Activated T-helper 1 cell treated with anti-CD3 and anti-CD28 coated beads, Interleukin-2, amount 50 U/mL, for 16 hours (primary cell): ENCODE results near the gene TMEM86B.
"Not testable (repeated sequence)": the region's sequence is repeated elsewhere in the genome, so short reads cannot be mapped to it uniquely, and the experiment has no call there.

ENCODE experiments used
- DNase-seq, 2 donors: peaks; one replicate each; pipeline ENCODE4 v3.0.0-alpha.2; 2020; ENCODE audit warnings: low read depth in 1 of 2, low spot score in 1 of 2

TMEM86B gene

DNA sequence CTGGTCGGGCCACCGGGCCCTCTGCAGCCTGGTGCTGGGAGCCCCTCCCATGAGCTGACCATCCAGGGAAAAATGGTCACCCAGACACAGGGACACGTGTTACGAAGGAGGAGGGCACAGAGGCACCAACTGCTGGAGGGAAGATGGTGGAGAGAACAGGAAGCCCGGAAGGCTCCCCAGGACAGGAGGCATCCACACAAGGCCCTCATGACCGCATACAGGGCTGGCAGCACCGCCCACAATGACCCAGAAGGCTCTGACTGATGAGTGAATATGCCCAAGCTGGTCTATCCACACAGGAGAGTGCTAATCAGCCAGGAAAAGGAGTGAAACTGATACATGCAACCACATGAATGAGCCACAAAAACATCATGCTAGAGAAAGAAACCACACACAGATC lies 14.0 kb upstream of the TMEM86B start:
- no peak for DNase-seq

DNA sequence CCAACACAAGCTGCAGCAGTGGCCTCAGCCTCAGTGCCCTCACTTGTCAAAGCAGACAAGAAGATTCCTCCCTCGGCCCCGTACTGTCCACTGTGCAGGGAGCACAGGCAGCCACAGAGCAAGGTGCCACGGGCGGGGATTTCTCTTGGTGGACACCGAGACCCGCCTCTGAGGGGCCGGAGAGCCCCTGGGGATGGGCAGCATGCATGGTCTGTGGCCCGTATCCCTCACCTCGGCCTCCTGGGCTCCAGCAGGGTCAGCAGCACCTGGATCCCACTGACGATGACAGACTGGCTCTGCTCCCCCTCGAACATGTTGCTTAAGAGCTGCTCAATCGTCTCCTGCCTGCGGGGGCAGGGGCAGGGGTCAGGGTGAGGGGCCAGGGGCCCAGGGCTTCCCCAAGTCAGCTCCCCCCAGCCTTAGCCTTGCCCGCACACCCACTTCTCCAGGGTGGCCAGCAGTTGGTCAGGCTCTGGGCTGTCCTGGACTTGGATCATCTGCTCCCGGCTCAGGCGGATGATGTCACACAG lies 13.4 kb upstream of the TMEM86B start:
- no peak for DNase-seq

DNA sequence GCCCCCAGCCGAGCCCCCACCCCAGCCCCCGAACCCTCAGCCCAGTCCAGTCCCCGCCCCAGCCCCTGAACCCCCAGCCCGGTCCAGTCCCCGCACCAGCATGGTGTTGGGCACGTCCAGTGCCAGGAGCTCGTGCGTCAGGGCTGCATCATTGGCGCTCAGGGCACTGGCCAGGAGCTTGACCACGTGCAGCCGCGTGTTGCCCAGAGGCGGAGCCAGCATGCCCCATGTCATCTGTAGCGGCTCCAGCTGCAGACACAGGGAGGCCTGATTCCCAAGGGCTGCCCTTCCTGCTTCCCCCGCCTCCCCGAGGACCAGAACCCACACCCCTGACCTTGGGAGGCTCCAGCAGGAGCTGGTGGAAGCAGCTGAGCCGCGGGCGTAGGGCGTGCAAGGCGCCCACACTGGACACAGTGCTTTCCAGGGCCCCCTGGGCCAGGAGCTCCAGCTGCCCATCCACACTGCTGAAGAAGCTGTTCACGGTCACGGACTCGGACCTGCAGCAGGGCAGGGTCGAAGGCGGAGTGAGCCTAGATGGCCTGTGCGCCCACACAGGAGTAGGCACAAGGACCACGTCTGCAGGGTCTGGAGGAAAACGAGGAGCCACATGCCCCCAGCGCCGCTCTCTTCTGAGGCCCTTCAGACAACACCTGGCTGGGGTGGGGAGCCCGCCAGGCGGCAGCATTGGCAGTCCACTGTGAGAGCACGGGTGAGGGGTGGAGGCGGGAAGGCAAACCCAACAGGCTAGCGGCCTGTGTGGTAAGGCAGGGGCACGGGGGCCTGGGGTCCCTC lies 12.8 kb upstream of the TMEM86B start:
- DNase-seq: no peak

DNA sequence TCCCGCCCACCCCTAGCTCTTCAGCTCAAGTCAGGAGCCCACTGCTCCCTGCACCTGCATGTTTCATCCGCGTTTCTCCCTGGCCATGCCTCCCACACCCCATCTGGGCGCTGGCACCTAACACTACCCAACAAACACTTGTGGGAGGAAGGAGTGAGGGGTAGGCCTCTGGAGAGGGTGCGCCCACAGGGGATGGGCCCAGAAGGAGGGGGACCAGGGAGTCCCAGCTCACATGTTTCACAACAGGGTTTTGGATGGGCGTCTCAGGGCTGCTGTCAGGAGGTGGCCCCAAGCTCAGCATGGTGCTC lies 12.1 kb upstream of the TMEM86B start:
- DNase-seq: no peak

DNA sequence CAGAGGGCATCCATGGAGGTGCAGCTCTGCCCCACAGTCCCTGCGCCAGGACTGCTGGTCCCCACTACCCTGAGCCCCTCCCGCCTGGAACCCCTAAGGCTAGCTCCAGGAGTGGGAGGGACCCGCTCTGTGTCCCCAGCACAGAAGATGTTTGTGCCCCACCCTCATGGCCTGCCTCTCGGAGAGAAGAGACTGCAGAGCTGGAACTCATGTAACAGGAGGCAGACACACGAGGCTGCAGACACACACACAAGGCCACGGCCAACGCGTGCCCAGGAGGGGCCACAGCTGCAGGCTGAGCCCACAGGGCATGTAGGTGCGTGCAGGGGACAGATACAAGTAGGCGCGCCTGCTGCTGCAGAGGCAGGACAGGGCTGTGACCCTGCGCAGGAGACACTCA lies 10.4 kb upstream of the TMEM86B start:
- DNase-seq: no peak

DNA sequence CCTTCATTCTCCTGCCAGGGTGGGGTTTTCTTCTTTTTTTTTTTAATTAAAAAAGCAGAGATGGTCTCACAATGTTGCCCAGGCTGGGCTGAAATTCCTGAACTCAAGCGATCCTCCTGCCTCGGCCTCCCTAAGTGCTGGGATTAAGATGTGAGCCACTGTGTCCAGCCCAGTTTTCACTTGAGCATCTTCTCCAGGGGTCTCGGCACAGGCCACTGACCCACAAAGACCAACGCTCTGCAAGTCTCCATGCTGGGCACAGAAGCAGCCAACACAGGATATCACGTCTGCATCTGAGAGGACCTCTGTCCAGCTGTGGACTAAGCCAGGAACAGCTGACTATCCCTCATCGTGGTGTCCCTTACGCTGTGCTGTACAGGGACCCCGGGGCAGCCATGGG lies 9.5 kb upstream of the TMEM86B start:
- no peak for DNase-seq

DNA sequence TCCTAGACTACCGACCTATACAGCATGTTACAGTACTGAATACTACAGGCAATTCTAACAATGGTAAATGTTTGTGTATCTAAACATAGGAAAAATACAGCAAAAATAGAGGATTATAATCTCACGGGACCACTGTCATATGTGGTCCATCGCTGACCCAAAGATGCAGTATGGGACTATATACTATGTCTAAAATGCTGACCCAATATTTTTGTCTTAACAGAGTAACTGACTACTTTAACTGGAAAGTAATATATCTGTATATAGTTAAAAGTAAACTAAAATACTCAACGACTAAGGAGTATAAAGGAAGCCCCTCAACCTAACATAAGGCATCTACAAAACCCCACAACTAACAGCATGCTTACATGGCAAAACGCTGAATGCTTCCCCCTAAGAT lies 4.4 kb upstream of the TMEM86B start:
- DNase-seq: no peak

DNA sequence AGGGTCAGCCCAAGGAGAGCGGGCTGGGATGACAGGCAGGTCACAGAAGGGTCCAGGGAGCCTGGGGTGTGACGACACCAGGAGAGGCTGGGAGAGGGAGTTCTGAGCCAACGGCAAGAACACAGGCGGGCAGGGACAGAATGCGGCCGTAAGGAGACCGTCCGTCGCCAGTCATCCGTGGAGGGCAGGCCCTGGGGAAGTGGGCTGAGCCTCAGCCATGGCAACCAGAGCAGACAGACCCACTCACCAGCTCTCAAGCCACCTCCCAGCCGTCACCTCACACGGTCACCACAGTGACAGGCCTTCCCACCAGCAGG lies 3.7 kb upstream of the TMEM86B start:
- no peak for DNase-seq

DNA sequence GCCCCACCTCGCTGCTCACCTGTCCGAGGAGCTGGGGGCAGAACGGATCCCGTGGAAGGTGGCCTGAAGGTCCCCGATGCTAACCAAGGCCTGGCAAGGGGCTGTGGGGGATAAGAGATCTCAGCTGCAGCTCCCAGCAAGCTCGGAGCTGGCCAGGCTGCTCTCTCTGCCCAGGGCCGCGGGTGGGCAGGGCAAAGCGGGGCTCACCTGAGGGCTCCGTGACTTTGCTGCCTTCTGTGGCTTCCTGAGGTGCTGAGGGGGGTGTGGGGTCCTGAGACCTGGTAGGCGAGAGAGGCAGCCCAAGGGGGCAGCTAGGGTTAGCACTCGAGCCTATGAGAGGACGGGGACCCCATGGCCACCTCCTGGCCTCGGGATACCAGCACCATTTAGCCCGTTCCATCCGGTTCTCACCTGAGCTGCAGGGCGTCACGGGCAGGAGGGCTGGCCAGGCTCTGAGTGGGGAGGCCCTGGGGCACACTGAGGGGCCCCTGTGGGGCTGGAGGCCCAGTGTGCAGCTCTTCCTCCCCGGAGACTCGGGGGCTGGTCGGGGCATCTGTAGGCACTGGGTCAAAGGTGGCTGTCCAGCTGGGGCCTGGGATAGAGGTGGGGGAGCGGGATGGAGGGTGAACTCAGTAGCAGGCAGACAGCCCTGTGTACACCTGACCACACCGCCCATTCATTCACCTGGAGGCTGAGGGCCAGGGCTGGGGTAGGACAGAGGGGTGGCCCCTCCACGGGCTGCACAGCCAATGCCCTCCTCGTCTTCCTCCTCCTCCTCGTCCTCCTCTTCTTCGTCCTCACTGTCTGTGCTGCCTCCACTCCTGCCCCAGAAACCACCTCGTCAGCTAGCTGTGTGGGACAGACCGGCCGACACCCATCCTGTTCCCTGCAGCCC lies 3.1 kb upstream of the TMEM86B start:
- DNase-seq: no peak

DNA sequence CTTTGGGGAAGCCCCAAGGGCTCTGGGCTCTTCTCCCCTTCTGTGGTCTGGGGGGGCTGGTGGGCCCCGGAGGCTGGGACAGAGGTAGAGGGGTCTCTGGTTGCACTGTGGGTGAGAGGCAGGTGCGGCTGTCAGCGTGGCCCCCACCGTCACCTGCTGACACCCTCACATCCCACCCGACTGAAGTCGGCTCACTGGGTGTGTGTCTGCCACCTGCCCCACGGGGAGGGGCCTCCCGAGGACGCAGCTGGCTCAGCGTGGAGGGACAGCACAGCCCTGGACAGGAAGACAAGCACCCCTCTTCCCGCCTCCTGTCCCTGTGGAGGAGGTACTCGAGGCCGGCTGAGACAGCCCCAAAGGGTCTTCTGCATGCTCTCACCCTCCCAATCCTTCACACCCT lies 2.2 kb upstream of the TMEM86B start:
- DNase-seq: no peak

DNA sequence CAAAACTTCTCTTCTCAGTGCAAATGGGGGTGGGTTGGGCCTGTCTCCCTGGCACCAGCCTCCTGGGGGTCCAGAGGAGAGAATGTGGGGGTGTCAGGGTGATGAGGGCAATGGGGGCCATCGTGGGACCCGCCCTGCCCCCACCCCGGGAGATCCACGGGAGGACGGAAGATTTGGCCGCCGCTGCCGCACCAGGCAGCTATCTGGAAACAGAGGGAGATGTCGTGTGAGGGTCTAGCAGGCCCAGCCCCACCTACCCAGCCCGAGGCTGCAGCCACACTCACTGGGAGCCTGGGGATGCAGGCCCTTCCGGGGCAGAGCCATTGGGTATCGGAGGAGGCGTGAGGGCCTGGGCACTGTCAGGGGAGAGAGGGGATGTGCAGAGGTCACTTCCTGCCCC lies 1.8 kb upstream of the TMEM86B start:
- no peak for DNase-seq

DNA sequence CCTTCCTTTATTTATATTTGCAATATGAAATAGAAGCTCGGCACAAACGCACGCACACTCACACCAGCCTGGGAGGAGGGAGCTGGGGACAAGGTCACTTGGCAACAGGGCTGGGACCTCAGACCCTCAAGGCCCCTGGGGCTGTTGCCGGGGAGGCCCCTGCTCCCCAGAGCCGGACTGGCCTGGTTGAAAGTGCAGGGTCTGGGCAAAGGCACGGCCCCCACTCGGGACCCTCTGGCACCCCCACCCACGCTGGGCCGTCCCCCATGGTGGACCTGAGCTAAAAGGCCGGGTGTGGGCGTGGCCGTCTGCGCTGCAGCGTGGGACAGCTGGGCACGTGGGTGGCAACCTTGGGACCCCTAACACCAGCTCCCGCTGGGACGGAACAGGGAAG lies 1.2 kb upstream of the TMEM86B start:
- DNase-seq: no peak

DNA sequence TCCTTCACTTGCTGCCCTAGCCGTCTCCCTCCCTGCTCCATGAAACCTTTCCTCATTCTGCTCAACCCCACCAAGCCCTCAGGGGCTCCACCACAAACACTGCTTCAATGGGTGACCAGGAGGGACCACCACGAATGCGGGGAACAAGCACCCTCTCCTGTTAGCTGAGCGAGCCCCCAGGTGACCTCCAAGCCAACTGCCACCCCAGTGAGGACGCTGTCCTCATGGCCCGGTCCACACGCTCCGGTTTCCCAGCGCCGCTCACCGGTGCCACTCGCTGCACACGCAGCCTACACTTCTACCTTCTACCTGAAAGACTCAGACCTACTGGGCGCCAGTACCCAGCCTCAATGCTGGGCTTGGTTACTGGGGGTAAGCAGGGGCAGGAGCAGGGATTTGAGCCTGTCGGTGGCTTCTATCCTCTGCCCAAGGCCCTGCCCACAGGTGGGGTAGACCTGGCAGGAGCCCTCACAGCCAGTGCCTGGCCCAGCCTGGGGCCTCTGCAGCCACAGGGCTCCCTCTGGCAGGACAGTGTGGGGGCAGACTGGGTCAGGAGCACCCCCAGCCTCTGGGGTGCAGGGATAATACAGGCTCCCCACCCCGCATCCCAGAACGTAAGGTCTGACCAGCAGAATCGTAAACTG lies 704 bp upstream of the TMEM86B start:
- no peak for DNase-seq

DNA sequence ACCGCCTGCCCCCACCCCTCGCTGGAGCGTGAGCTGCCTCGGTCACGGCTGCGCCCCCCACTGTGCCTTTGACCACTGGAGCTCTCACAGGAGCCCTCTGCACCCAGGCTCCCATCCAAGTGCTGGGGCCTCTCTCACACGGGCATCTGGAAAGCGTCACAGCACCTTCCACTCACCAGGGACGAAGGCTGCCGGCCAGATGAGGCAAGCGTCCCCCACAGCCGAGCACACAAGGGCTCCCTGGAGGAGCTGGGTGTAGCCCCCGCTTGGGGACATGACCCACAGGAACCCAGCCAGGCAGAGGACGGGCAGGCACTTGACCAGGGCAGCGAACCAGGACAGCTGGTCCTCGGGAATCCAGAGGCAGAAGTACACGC lies 560 bp downstream of the TMEM86B start:
- no peak for DNase-seq

DNA sequence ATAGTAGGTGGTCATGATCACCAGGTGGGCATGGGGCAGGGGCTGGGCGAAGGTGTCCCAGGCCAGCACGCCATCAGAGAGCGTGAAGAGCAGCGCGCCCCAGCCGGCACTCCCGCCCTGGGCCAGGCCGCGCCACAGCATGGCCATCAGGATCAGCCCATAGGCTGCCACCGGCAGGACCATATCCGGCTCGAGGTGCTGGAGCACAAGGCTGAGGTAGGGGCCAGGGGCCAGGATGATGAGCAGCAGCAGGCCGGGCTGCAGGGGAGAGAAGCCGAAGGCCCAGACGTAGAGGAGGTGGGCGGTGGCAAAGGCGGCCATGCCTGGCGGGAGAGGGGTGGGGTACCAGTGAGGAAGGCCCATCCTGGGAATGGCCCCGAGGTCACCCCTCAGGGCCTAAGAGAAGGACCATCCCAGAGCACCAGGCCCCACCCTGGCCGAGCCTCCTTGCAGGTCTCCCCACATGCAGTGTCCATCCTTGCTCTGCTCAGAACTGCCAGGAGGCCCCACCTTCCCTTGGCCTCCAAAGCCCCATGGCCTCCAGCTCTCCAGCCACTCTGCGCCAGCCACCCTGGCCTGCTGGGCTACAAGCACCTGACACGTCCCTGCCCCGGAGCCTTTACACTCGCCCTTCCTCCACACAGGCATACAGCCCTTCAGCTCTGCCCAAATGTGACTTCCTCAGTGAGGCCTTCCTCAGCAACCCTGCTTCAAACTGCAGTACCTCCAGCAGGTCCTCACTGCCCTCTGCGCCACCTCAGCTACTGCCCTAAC lies 1.1 kb downstream of the TMEM86B start:
- no peak for DNase-seq

DNA sequence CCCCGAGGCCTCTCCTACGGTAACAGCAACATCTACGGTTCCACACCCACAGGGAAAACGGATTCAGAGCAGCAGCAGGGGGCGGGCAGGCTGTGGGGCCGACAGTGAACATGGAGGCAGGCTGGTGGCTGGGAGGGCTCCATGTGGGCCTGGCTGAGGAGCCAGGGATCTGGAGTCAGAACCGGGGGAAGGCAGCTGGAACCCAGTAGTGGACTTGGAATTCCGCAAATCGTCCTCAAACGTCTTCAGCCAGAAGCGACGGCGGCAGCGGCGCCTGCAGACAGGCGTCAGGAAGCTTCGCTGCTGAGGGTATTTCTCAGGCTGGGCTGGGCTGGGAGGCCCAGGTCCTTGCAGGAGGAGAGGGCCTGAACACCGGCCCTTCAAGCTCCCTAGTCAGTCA lies 1.8 kb downstream of the TMEM86B start:
- DNase-seq: no peak

DNA sequence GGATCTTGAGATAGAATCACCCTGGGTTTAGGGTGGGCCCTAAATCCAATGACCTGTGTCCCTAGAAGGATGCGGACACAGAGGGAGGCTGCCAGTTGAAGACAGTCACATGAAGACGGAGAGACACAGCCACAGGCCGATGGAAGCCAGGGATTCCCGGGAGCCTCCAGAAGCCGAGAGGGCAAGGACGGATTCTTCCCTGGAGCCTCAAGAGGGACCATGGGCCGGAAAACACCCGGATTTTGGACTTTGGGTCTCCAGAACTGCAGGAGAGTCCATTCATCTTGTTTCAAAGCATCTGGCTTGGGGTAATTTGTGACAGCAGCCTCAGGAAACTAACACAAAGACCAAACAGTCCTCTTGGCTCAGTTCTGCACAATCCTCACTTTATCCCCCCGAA lies 2.3 kb downstream of the TMEM86B start:
- no peak for DNase-seq

DNA sequence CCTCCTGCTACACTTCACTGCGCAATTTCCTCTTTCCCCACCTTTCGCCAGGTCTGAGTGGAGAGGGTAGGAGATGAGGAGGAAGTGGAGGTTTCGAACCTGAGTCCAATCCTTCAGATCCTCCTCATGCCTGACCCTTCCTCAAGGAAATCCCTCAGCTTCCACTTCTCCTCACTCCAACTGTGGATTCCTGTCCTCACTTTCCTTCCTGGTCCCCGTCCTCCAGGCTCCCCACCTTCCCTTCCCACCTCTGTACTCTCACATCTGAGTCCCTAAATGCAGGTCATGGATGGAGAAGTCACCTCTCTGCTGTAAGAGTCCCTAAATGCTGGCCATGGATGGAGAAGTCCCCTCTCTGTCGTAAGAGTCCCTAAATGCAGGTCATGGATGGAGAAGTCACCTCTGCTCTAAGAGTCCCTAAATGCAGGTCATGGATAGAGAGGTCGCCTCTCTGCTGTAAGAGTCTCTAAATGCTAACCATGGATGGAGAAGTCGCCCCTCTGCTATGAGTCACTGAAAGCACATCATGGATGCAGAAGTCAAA lies 3.1 kb downstream of the TMEM86B start:
- no peak for DNase-seq

DNA sequence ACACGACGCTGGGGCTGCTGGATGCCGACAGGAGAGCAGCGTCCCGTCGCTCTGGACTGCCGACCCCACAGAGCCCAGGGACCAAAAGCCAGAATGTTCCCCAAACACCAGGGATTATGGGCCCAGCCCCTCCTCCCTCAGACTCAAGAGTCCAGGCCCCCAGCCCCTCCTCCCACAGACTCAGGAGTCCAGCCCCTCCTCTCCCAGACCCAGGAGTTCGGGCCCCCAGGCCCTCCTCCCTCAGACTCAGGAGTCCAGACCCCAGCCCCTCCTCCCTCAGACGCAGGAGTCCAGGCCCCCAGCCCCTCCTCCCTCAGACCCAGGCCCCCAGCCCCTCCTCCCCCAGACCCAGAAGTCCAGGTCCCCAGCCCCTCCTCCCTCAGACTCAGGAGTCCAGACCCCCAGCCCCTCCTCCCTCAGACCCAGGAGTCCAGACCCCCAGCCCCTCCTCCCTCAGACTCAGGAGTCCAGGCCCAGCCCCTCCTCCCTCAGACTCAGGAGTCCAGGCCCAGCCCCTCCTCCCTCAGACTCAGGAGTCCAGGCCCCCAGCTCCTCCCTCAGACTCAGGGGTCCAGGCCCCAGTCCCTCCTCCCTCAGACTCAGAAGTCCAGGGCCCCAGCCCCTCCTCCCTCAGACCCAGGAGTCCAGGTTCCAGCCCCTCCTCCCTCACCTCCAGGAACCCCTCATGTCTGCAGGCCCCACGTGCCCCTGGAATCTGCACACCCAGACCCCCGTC lies 3.7 kb downstream of the TMEM86B start:
- not testable (repeated sequence) for DNase-seq

DNA sequence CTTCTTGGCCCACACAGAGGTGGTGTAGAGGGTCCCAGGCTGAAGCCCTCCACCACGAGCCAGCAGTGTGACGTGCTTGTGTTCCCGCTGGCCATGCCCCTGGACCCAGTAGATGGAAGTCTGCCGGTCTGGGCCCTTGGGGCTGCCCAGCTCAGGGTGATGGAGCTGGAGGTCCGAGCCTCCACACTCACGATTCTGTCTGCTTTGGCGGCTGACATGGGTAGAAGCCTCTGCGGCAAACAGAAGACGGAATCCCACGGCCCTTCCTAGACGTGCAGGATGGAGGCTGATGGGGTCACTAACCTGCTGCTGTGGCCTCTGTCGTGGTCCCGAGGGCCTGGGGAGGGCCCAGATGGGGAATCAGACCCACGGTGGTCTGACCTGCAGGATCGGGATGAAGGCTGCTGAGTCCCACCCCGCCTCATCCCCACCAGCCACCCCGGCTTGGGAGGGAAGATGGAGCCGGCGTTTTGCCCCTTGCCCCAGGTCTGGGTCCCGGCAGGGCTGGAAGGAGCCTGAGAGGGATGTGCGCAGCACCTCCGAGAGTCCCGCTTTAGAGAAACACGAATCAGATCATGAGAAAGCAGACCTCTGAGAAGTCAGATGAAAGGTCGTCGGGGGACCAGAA lies 4.4 kb downstream of the TMEM86B start:
- DNase-seq: no peak
